Measurements from ENCODE around the gene HSF4.

Gene HSF4

GRCh38 chr16:67157106-67157748, 7.3 kb upstream of the HSF4 start:
- Histone ChIP-seq H3K4me3 (no peak overlapping the region), H3K4me2 (no peak overlapping the region)
- no peak for TF ChIP-seq Cebpa-rat (IDR thresholded peaks at IDR 0.05)

DNA sequence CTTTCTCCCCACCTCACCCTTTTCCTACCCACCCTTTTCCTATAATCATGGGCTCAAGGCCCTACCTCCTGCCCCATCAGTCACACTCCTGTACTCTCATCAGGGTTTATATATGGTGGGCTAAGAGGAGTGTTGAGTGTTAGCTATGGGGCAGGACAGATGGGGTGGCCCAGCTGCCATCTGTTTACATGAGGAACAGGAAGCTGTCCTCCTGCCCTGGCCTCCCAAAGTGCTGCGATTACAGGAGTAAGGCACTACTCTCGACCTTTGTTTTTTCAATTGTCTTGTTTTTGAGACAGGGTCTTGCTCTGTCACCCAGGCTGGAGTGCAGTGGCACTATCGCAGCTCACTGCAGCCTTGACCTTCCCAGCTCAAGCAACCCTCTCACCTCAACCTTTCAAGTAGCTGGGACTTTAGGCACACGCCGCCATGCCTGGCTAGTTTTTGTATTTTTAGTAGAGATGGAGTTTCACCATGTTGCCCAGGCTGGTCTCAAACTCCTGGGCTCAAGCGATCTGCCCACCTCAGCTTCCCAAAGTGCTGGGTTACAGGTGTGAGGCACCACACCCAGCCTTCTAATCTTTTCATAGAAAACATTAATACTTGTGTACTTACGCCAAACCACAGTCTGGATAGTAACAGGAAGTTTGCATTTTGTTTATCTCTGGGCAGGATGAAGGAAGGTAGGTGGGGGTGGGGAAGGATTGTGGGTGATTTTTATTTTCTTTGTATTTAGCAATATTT, 6.5 kb upstream of the HSF4 start:
- H3K4me1 ChIP-seq, result peaks cover 62% of the 10 kb centered on the region
- peak overlapping the region; percentile 99 for H3K4me2 ChIP-seq
- no peaks in the 10 kb centered on the region for H3K9me3 ChIP-seq
- H3K27ac ChIP-seq, result no peak overlapping the region
- no peak for TF ChIP-seq Cebpa-rat (IDR thresholded peaks at IDR 0.05)
- peaks cover 7% of the 10 kb centered on the region; the same call in 1 of the 2 replicates for H3K36me3 ChIP-seq
- 0 out of 2 replicates have a peak overlapping the region, but pooled peaks have one; percentile 93 for H3K4me3 ChIP-seq
- H3K27me3 ChIP-seq, result peaks cover 30% of the 10 kb centered on the region
- H4K20me1 ChIP-seq, result peaks cover 82% of the 10 kb centered on the region
- H3K9ac ChIP-seq, result 0 out of 2 replicates have a peak overlapping the region, but pooled peaks have one; percentile 81

More at GRCh38 chr16:67157106-67157748, 7.3 kb upstream of the HSF4 start:
- H3K36me3 ChIP-seq, result peaks cover 7% of the 10 kb centered on the region; the same call in 1 of the 2 replicates
- H3K4me1 ChIP-seq, result peaks cover 53% of the 10 kb centered on the region
- H3K9me3 ChIP-seq, result no peaks in the 10 kb centered on the region
- no peak overlapping the region for H3K9ac ChIP-seq
- peaks cover 82% of the 10 kb centered on the region for H4K20me1 ChIP-seq
- peaks cover 27% of the 10 kb centered on the region for H3K27me3 ChIP-seq
- H3K27ac ChIP-seq, result no peak overlapping the region

DNA sequence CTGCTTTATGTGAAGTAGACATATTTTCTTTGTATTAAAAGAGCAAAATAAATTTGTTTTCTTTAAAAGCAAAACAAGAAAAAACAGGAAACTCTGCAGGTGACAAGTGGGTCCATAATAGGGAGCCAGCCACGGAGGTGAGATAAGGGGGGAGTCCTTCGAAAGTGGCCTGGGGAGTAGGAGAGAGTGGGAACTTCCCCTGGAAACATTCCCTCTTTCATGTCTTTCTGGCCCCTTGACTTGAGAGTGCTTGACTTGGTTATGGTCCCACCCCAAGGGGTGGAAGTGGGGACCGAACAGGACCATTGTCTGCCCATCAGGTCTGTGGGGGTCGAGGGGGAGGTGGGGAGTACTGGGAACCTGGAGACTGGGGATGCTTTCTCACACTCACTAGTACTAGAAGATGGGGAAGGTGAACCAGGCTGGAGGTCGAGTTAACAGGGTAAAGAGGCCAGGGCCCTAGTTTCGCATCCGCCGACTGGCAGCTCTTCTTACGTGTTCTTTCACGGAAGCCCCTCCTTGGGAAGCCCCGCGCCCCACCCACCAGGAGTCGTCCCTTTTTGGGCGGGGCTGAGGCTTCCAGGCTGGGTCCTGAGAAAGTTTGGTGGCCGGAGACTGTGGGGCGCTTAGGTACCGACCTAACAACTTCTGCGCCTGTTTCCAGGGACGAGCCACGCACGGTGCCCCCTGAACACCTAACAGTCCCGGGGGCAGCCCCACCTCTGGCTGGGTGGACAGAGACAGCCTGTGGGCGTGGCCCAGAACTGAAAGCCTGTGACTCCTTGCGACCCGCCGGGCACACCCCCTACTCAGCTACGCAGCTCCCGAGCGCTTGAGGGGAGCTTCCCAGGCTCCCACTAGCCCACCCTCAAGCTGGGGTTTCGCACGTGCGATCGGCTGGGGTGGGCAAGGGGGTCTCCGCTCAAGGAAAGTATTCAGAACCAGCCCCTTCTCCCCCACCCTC, 5.6 kb upstream of the HSF4 start:
- Histone ChIP-seq H3K9ac (peak overlapping the region; percentile 81), H3K36me3 (peaks cover 7% of the 10 kb centered on the region; the same call in 1 of the 2 replicates), H3K9me3 (no peaks in the 10 kb centered on the region), H3K4me3 (peak overlapping the region; percentile 93), H3K4me1 (peaks cover 70% of the 10 kb centered on the region), H3K4me2 (peak overlapping the region; percentile 99), H3K27me3 (peaks cover 38% of the 10 kb centered on the region), H3K27ac (peak overlapping the region; percentile 28; the same call in 1 of the 2 replicates), H4K20me1 (peaks cover 84% of the 10 kb centered on the region)
- no peak for TF ChIP-seq Cebpa-rat (IDR thresholded peaks at IDR 0.05)

DNA sequence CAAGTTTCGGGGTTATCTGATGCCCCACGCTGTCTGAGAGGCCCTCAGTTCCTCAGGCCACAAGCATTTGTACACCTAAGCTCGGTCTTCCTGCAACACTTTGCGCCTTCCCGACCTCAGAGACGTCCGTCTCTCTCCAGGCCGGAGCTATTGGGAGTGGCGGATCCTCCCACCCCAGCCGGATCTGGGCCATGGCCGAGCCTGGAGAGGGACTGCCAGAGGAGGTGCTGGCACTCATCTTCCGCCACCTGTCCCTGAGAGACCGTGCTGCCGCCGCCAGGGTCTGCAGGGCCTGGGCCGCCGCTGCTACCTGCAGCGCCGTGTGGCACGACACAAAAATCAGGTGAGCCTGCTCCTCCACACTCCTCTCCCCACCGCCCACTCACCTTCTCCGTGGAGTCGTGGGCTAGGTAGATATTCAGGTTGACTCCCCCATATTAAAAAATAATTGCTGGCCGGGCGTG, 2.9 kb upstream of the HSF4 start:
- H3K4me1 ChIP-seq, result peaks cover 66% of the 10 kb centered on the region
- no peak overlapping the region for H3K9ac ChIP-seq
- H3K9me3 ChIP-seq, result no peaks in the 10 kb centered on the region
- no peak for TF ChIP-seq Cebpa-rat (IDR thresholded peaks at IDR 0.05)
- peaks cover 57% of the 10 kb centered on the region for H3K27me3 ChIP-seq
- H3K27ac ChIP-seq, result no peak overlapping the region
- peak overlapping the region; percentile 99 for H3K4me2 ChIP-seq
- peaks cover 75% of the 10 kb centered on the region for H4K20me1 ChIP-seq
- H3K4me3 ChIP-seq, result peak overlapping the region; percentile 93; the same call in 1 of the 2 replicates
- no peaks in the 10 kb centered on the region for H3K36me3 ChIP-seq

- Histone ChIP-seq H3K27ac (no peak overlapping the region), H3K9ac (no peak overlapping the region), H3K4me2 (peak overlapping the region; percentile 81), H3K4me1 (peaks cover 62% of the 10 kb centered on the region), H3K4me3 (peak overlapping the region; percentile 63), H3K9me3 (no peaks in the 10 kb centered on the region), H3K27me3 (peaks cover 67% of the 10 kb centered on the region), H3K36me3 (no peaks in the 10 kb centered on the region), H4K20me1 (peaks cover 65% of the 10 kb centered on the region)
- TF ChIP-seq Cebpa-rat (IDR thresholded peaks at IDR 0.05), result no peak
Measured at GRCh38 chr16:67162506-67163163, 1.9 kb upstream of the HSF4 start.

- no peaks in the 10 kb centered on the region for H3K9me3 ChIP-seq
- peaks cover 57% of the 10 kb centered on the region for H4K20me1 ChIP-seq
- H3K4me2 ChIP-seq, result peak overlapping the region; percentile 81
- peak overlapping the region; percentile 63 for H3K4me3 ChIP-seq
- no peak for TF ChIP-seq Cebpa-rat (IDR thresholded peaks at IDR 0.05)
- H3K9ac ChIP-seq, result 0 out of 2 replicates have a peak overlapping the region, but pooled peaks have one; percentile 10
- no peak overlapping the region for H3K27ac ChIP-seq
- no peaks in the 10 kb centered on the region for H3K36me3 ChIP-seq
- peaks cover 75% of the 10 kb centered on the region for H3K27me3 ChIP-seq
- H3K4me1 ChIP-seq, result peaks cover 54% of the 10 kb centered on the region
Measured at GRCh38 chr16:67163164-67163998, 1.2 kb upstream of the HSF4 start.

DNA sequence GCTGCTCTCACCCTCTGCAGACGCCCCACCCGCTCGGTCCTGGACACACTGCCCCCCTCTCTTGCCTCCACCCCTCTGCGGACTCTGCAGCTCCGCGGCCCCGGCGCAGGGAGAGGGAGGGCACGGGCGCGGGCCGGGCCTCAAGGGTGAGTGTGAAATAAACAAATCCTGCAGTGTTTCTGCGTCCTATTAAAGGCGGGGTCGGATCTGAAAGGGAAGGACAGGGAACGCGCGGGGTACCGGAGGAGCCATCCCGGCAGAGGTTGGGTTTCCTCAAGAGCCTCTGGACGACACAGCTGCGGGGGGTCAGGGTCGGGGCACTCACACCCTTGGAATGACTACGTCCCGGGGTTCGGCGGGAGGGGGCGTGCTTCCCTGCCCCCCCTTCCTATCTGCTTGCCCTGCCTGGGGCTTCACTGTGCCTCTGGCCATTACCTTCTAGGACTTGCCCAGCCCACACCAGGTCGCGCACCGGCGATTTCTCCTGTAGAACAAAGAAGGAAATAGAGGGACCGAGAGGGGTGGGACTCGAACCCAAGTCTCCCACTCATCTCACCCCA, 466 bp upstream of the HSF4 start:
- Histone ChIP-seq H3K36me3 (no peaks in the 10 kb centered on the region), H3K27me3 (peaks cover 81% of the 10 kb centered on the region), H4K20me1 (peaks cover 50% of the 10 kb centered on the region), H3K9ac (no peak overlapping the region), H3K4me3 (peak overlapping the region; percentile 63), H3K27ac (no peak overlapping the region), H3K4me1 (peaks cover 54% of the 10 kb centered on the region), H3K9me3 (no peaks in the 10 kb centered on the region), H3K4me2 (peak overlapping the region; percentile 81)
- no peak for TF ChIP-seq Cebpa-rat (IDR thresholded peaks at IDR 0.05)

Measured in BLaER1 (cell line).